OCI-LY7 (cell line): ENCODE measurements around the gene ZCCHC3. TPM values are rescaled to one million over a fixed set of nuclear protein-coding genes. Genes with fewer than 3 reads are reported as not detected.
"Not testable (repeated sequence)": the region's sequence is repeated elsewhere in the genome, so short reads cannot be mapped to it uniquely, and the experiment has no call there.

Source experiments
- BruUV-seq: library from RNA; stranded (reverse); fragments of 400-500 nt; replicated peaks from 2 replicates; lab custom pipeline; 2021; lab: Mats Ljungman, UMichigan
- CTCF ChIA-PET: fragments of 300-600 bp; sonication (Branson Sonifier 250); formaldehyde crosslinking; loops from one replicate; lab custom pipeline; 2022; ENCODE audit warnings: antibody characterized with exemption; ENCODE audit not compliant: unreplicated experiment; lab: Charles Lee
- POLR2A ChIA-PET: fragments of 300-600 bp; sonication (Branson Sonifier 250); formaldehyde crosslinking; loops from one replicate; lab custom pipeline; 2022; ENCODE audit warnings: antibody characterized with exemption; lab: Charles Lee
- DNase-seq: peaks from one replicate; pipeline ENCODE4 v3.0.0-alpha.2; 2015; ENCODE audit warnings: low spot score
- H2AFZ ChIP-seq: fragments of 200-600 bp; sonication (generic), shearing (Covaris generic); 2 replicates; pipeline ENCODE4 v1.6.1; 2014; ENCODE audit warnings: mild to moderate bottlenecking, antibody characterized with exemption, low read length, moderate library complexity
- H3K27ac ChIP-seq: fragments of 200-600 bp; sonication (generic); 2 replicates; pipeline ENCODE4 v1.5.1; 2014; ENCODE audit warnings: mixed run types, low read depth, mild to moderate bottlenecking, moderate library complexity, low read length, inconsistent platforms; ENCODE audit not compliant: poor library complexity, severe bottlenecking
- H3K36me3 ChIP-seq: fragments of 200-600 bp; sonication (generic); 2 replicates; pipeline ENCODE4 v1.6.1; 2014; ENCODE audit warnings: mild to moderate bottlenecking, antibody characterized with exemption, low read length, moderate library complexity, mixed read lengths; ENCODE audit not compliant: insufficient read depth
- H3K4me1 ChIP-seq: fragments of 200-600 bp; sonication (generic); 2 replicates; pipeline ENCODE4 v1.5.1; 2014; ENCODE audit warnings: mild to moderate bottlenecking, low read length; ENCODE audit not compliant: insufficient read depth, poor library complexity, severe bottlenecking
- H3K4me2 ChIP-seq: fragments of 200-600 bp; sonication (generic); 2 replicates; pipeline ENCODE4 v1.6.1; 2014; ENCODE audit warnings: mild to moderate bottlenecking, low read length
- H3K4me3 ChIP-seq: fragments of 200-600 bp; sonication (generic); 2 replicates; pipeline ENCODE4 v1.5.1; 2014; ENCODE audit warnings: mild to moderate bottlenecking, low read depth, low read length; ENCODE audit not compliant: poor library complexity, severe bottlenecking
- H3K79me2 ChIP-seq: fragments of 200-600 bp; sonication (generic); 2 replicates; pipeline ENCODE4 v1.6.1; 2016; ENCODE audit warnings: low read depth, mild to moderate bottlenecking, low read length, moderate library complexity, mixed read lengths; ENCODE audit not compliant: insufficient read depth
- H3K9me2 ChIP-seq: fragments of 200-600 bp; sonication (generic); 2 replicates; pipeline ENCODE4 v1.6.1; 2016; ENCODE audit warnings: mild to moderate bottlenecking, low read length, mixed read lengths; ENCODE audit not compliant: insufficient read depth
- H3K9me3 ChIP-seq: fragments of 200-600 bp; sonication (generic); 2 replicates; pipeline ENCODE4 v1.6.1; 2014; ENCODE audit warnings: mild to moderate bottlenecking, mixed run types, low read length, mixed read lengths
- H4K20me1 ChIP-seq: fragments of 200-600 bp; sonication (generic); 2 replicates; pipeline ENCODE4 v1.6.1; 2014; ENCODE audit warnings: mild to moderate bottlenecking, antibody characterized with exemption, low read length, moderate library complexity, mixed read lengths; ENCODE audit not compliant: insufficient read depth
- CTCF ChIP-seq: fragments of 200-600 bp; sonication (generic); conservative IDR thresholded peaks from 2 replicates; pipeline ENCODE4 v1.5.1; 2014; ENCODE audit warnings: mild to moderate bottlenecking, antibody characterized with exemption, low read length, moderate library complexity, mixed read lengths
- EZH2phosphoT487 ChIP-seq: fragments of 200-600 bp; sonication (generic); IDR thresholded peaks from 2 replicates; pipeline ENCODE4 v1.6.1; 2018; ENCODE audit warnings: low read depth, borderline replicate concordance, mild to moderate bottlenecking, mixed run types, antibody characterized with exemption, low read length, moderate library complexity, mixed read lengths
- intact Hi-C: fragments of 100-400 bp; cut with micrococcal nuclease; formaldehyde crosslinking; loops from one replicate; pipeline ENCODE4 v1.10.0; 2022; ENCODE audit not compliant: unreplicated experiment
- total RNA-seq, 2 experiments: library from RNA; depleted of rRNA in 1 of 2; stranded (reverse); fragments of >200 nt in 1 of 2; shearing (Covaris generic) in 1 of 2; gene quantifications; 2 replicates each; pipeline ENCODE4 v1.2.3, GENCODE V29; 2014 to 2022

Gene ZCCHC3
- total RNA-seq, 2 experiments from 2014 or later, result 35.6 to 45.3 TPM

DNA sequence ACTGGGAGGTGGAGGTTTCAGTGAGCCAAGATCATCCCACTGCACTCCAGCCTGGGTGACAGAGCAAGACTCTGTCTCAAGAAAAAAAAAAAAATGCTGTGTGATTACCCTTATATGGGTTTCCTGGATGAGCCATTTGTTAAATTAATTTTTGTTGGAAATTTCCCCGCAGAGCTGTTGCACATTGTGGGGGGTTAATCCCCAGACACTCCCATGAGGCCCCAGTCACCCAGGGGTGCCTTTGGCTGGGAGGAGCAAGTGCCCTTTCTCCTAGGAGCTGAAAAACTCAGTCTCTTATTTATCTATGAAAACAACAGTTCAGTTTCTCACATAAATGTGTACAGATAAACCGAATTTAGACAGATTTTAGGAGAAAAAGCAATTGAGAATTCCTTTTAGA lies 44.6 kb upstream of the ZCCHC3 start:
- no TSS peak for BruUV-seq
- intact Hi-C loops, result no loop called here
- CTCF ChIA-PET, result no interaction called here

GRCh38 chr20:253447-253846 lies 43.9 kb upstream of the ZCCHC3 start:
- H4K20me1 ChIP-seq, intact Hi-C loops, H3K4me1 ChIP-seq, H3K4me3 ChIP-seq, H3K79me2 ChIP-seq, H3K9me3 ChIP-seq, H3K9me2 ChIP-seq, H3K27ac ChIP-seq, POLR2A ChIA-PET, H3K4me2 ChIP-seq, H2AFZ ChIP-seq, H3K36me3 ChIP-seq, CTCF ChIA-PET, DNase-seq, BruUV-seq: not testable (repeated sequence)

More for the DNA sequence above, 44.6 kb upstream of the ZCCHC3 start:
- no peak overlapping the region for H3K4me3 ChIP-seq
- H3K9me2 ChIP-seq, result no peaks in the 10 kb centered on the region
- H3K79me2 ChIP-seq, result no peaks in the 10 kb centered on the region
- no peaks in the 10 kb centered on the region for H3K9me3 ChIP-seq
- no peak overlapping the region for H3K27ac ChIP-seq
- no peaks in the 10 kb centered on the region for H3K4me1 ChIP-seq
- TF ChIP-seq EZH2phosphoT487, result no peak
- DNase-seq, result no peak
- H3K36me3 ChIP-seq, result no peaks in the 10 kb centered on the region
- H4K20me1 ChIP-seq, result no peaks in the 10 kb centered on the region
- H2AFZ ChIP-seq, result no peak overlapping the region
- H3K4me2 ChIP-seq, result no peak overlapping the region
- POLR2A ChIA-PET, result no interaction called here

DNA sequence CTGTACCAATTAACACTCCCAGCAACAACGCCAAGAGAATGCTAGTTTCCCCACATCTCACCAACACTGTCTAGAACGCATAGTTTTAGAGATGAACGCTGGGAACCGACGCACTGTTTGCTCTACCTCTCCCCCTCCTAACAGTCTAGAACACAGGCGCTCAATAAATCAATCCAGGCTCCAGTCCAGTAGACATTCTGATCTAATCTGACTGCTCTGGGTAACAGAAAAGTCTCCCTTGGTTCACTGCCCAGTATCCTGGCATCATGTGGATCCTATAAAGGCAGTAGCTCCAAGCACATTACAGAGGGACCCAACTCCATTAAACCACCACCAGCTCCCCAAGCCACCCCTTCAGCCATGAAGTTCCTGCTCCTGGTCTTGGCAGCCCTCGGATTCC lies 40.0 kb upstream of the ZCCHC3 start, which contains the start of gene DEFB132:
Gene DEFB132 (plus strand): TSS at position 306 of the 400 bp plus-strand sequence. CDS start 55 bp downstream, at position 361.
- H3K4me1 ChIP-seq, result no peaks in the 10 kb centered on the region
- no peak within 1 kb of the TSS for H3K27ac ChIP-seq
- no peaks in the 10 kb centered on the region for H3K9me3 ChIP-seq
- TF ChIP-seq EZH2phosphoT487 (no peak), CTCF (no peak)
- ChIA-PET POLR2A (no interaction called here), CTCF (interaction anchor here (0.6 kb wide), 1 partner anchor 53 kb away, joined by 8 read pairs; no protein-coding TSS in a partner anchor)
- no peak within 1 kb of the TSS for H2AFZ ChIP-seq
- no TSS peak for BruUV-seq
- no peaks in the 10 kb centered on the region for H3K36me3 ChIP-seq
- intact Hi-C loops, result no loop called here
- no peaks in the 10 kb centered on the region for H3K9me2 ChIP-seq
- no peak within 1 kb of the TSS for H3K4me2 ChIP-seq
- H3K79me2 ChIP-seq, result no peaks in the 10 kb centered on the region
- H4K20me1 ChIP-seq, result no peaks in the 10 kb centered on the region
- DNase-seq, result no peak
- H3K4me3 ChIP-seq, result no peak within 1 kb of the TSS
